Measurements from ENCODE around the gene NPIPB9.
"Not testable (repeated sequence)": the region's sequence is repeated elsewhere in the genome, so short reads cannot be mapped to it uniquely, and the experiment has no call there.

GRCh38 chr16:28740631-28741030 is 11.0 kb upstream of the NPIPB9 start:
- TF ChIP-seq POLR2A (IDR thresholded peaks at IDR 0.05); CTCF (IDR thresholded peaks at IDR 0.05 in 8 of 11, conservative IDR thresholded peaks at IDR 0.05 in 3 of 11): not testable (repeated sequence)
- peak in 1 of 3 donors; percentile 29 for TF ChIP-seq POLR2AphosphoS5 (IDR thresholded peaks at IDR 0.05)
